ENCODE results near the gene LIFR. TPM values are rescaled to one million over a fixed set of nuclear protein-coding genes. Genes with fewer than 3 reads are reported as not detected.
A peak's percentile ranks its signal among the peaks of the same experiment; 100 is the strongest.
"Not testable (repeated sequence)": the region's sequence is repeated elsewhere in the genome, so short reads cannot be mapped to it uniquely, and the experiment has no call there.

The LIFR gene
- total and polyA plus RNA-seq, 2 donors (not counting 1 experiment from before 2014, with no cell fraction given) = 43.6 to 65.1 TPM

GRCh38 chr5:38519476-38519875 is 37.0 kb downstream of the LIFR start:
- no peak for DNase-seq (ENCODE audit: low read depth in 2 of 2)
- H2AFZ ChIP-seq (ENCODE audit: low read length) = no peak overlapping the region

DNA sequence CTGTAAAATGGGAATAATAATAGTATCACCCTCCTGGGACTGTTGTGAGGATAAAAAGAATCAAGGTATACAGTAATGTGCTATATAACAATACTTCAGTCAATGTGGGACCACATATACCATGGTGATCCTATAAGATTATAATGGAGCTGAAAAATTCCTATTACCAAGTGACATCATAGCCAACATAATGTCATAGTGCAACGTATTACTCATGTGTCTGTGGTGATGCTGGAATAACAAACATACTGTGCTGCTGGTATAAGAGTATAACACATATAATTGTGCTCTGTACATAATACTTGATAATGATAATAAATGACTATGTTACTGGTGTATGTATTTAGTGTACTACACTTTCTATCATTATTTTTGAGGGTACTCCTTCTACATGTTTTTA is 38.1 kb downstream of the LIFR start:
- Histone ChIP-seq H2AFZ (ENCODE audit: low read length) (no peak overlapping the region), H3K36me3 (ENCODE audit: control insufficient read depth, insufficient read depth, low read length) (peaks cover 11% of the 10 kb centered on the region), H3K4me3 (replicated peaks in 1 of 4; ENCODE audit: control extremely low read depth in 1 of 4, insufficient read depth in 1 of 4, low read depth in 3 of 4, low read length in 4 of 4) (no peak overlapping the region), H3K79me2 (ENCODE audit: control insufficient read depth, insufficient read depth, low read length) (no peaks in the 10 kb centered on the region), H3K27ac (ENCODE audit: insufficient read depth, low read length) (no peak overlapping the region), H4K20me1 (ENCODE audit: control insufficient read depth, extremely low read depth, insufficient read depth, low read length) (no peaks in the 10 kb centered on the region), H3K9me3 (ENCODE audit: control insufficient read depth, insufficient read depth, low read depth, low read length) (no peaks in the 10 kb centered on the region), H3K9ac (ENCODE audit: insufficient read depth, low read length) (no peak overlapping the region), H3K4me2 (ENCODE audit: extremely low read depth, insufficient read depth, low read length) (no peak overlapping the region), H3K4me1 (ENCODE audit: control insufficient read depth, extremely low read depth, insufficient read depth, low read length) (no peaks in the 10 kb centered on the region), H3K27me3 (ENCODE audit: control insufficient read depth, insufficient read depth, low read length) (no peaks in the 10 kb centered on the region)
- TF ChIP-seq, protein P1, sequence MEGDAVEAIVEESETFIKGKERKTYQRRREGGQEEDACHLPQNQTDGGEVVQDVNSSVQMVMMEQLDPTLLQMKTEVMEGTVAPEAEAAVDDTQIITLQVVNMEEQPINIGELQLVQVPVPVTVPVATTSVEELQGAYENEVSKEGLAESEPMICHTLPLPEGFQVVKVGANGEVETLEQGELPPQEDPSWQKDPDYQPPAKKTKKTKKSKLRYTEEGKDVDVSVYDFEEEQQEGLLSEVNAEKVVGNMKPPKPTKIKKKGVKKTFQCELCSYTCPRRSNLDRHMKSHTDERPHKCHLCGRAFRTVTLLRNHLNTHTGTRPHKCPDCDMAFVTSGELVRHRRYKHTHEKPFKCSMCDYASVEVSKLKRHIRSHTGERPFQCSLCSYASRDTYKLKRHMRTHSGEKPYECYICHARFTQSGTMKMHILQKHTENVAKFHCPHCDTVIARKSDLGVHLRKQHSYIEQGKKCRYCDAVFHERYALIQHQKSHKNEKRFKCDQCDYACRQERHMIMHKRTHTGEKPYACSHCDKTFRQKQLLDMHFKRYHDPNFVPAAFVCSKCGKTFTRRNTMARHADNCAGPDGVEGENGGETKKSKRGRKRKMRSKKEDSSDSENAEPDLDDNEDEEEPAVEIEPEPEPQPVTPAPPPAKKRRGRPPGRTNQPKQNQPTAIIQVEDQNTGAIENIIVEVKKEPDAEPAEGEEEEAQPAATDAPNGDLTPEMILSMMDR (conservative IDR thresholded peaks at IDR 0.05 in 1 of 2, IDR thresholded peaks at IDR 0.05 in 1 of 2; ENCODE audit: low read depth in 1 of 2, low read length in 2 of 2) = no peak
- TF ChIP-seq EZH2 (IDR thresholded peaks at IDR 0.05; ENCODE audit: low read length, missing control alignments) = no peak
- peak; percentile 18 to 26 for DNase-seq (ENCODE audit: low read depth in 2 of 2)

More at GRCh38 chr5:38519476-38519875, 37.0 kb downstream of the LIFR start:
- peaks cover 11% of the 10 kb centered on the region for H3K36me3 ChIP-seq (ENCODE audit: control insufficient read depth, insufficient read depth, low read length)
- TF ChIP-seq, protein P1 (conservative IDR thresholded peaks at IDR 0.05 in 1 of 2, IDR thresholded peaks at IDR 0.05 in 1 of 2; ENCODE audit: low read depth in 1 of 2, low read length in 2 of 2) = no peak
- no peaks in the 10 kb centered on the region for H3K9me3 ChIP-seq (ENCODE audit: control insufficient read depth, insufficient read depth, low read depth, low read length)
- H4K20me1 ChIP-seq (ENCODE audit: control insufficient read depth, extremely low read depth, insufficient read depth, low read length) = no peaks in the 10 kb centered on the region
- H3K79me2 ChIP-seq (ENCODE audit: control insufficient read depth, insufficient read depth, low read length) = no peaks in the 10 kb centered on the region
- no peak overlapping the region for H3K4me2 ChIP-seq (ENCODE audit: extremely low read depth, insufficient read depth, low read length)
- H3K27ac ChIP-seq (ENCODE audit: insufficient read depth, low read length) = no peak overlapping the region
- H3K4me3 ChIP-seq (replicated peaks in 1 of 4; ENCODE audit: control extremely low read depth in 1 of 4, insufficient read depth in 1 of 4, low read depth in 3 of 4, low read length in 4 of 4) = no peak overlapping the region
- H3K4me1 ChIP-seq (ENCODE audit: control insufficient read depth, extremely low read depth, insufficient read depth, low read length) = no peaks in the 10 kb centered on the region
- no peaks in the 10 kb centered on the region for H3K27me3 ChIP-seq (ENCODE audit: control insufficient read depth, insufficient read depth, low read length)
- no peak overlapping the region for H3K9ac ChIP-seq (ENCODE audit: insufficient read depth, low read length)

DNA sequence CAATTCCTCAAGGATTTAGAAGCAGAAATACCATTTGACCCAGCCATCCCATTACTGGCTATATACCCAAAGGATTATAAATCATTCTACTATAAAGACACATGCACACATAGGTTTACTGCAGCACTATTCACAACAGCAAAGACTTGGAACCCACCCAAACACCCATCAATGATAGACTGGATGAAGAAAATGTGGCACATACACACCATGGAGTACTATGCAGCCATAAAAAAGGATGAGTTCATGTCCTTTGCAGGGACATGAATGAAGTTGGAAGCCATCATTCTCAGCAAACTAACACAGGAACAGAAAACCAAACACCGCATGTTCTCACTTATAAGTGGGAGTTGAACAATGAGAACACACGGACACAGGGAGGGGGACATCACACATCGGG is 39.8 kb downstream of the LIFR start:
- H3K9ac ChIP-seq (ENCODE audit: insufficient read depth, low read length); H4K20me1 ChIP-seq (ENCODE audit: control insufficient read depth, extremely low read depth, insufficient read depth, low read length); H3K27me3 ChIP-seq (ENCODE audit: control insufficient read depth, insufficient read depth, low read length); DNase-seq (ENCODE audit: low read depth in 2 of 2); H3K4me3 ChIP-seq (replicated peaks in 1 of 4; ENCODE audit: control extremely low read depth in 1 of 4, insufficient read depth in 1 of 4, low read depth in 3 of 4, low read length in 4 of 4); H3K9me3 ChIP-seq (ENCODE audit: control insufficient read depth, insufficient read depth, low read depth, low read length); H3K36me3 ChIP-seq (ENCODE audit: control insufficient read depth, insufficient read depth, low read length); H3K4me2 ChIP-seq (ENCODE audit: extremely low read depth, insufficient read depth, low read length); H3K79me2 ChIP-seq (ENCODE audit: control insufficient read depth, insufficient read depth, low read length); H3K27ac ChIP-seq (ENCODE audit: insufficient read depth, low read length); H3K4me1 ChIP-seq (ENCODE audit: control insufficient read depth, extremely low read depth, insufficient read depth, low read length); H2AFZ ChIP-seq (ENCODE audit: low read length): not testable (repeated sequence)
